Measurements from ENCODE around the gene PTK6.

- TF ChIP-seq POLR2AphosphoS5 (IDR thresholded peaks at IDR 0.05) (no peak), CTCF (IDR thresholded peaks at IDR 0.05) (no peak), EP300 (IDR thresholded peaks at IDR 0.05) (no peak)
Observed at GRCh38 chr20:63505281-63505680, 31.9 kb downstream of the PTK6 start.
